CD4-positive, alpha-beta T cell treated with Interleukin-6 at 100 ng/mL for 8 hours (primary cell): ENCODE measurements around the gene RRP9.
A peak's percentile ranks its signal among the peaks of the same experiment; 100 is the strongest.
"Not testable (repeated sequence)": the region's sequence is repeated elsewhere in the genome, so short reads cannot be mapped to it uniquely, and the experiment has no call there.

Experiments
- DNase-seq: peaks from one replicate; pipeline ENCODE4 v3.0.0-alpha.2; 2020; ENCODE audit warnings: mixed read lengths, low spot score

RRP9 gene

GRCh38 chr3:51941798-51942602, at the start of gene RRP9, which contains the start of gene PARP3:
RRP9 (minus strand) TSS chr3:51941904; CDS start chr3:51941867, 37 bp downstream.
PARP3 (plus strand) TSS chr3:51942363; CDS start chr3:51943356, 993 bp downstream.
- peak; percentile 100 for DNase-seq

GRCh38 chr3:51990501-51990971, 48.8 kb upstream of the RRP9 start:
- not testable (repeated sequence) for DNase-seq

DNA sequence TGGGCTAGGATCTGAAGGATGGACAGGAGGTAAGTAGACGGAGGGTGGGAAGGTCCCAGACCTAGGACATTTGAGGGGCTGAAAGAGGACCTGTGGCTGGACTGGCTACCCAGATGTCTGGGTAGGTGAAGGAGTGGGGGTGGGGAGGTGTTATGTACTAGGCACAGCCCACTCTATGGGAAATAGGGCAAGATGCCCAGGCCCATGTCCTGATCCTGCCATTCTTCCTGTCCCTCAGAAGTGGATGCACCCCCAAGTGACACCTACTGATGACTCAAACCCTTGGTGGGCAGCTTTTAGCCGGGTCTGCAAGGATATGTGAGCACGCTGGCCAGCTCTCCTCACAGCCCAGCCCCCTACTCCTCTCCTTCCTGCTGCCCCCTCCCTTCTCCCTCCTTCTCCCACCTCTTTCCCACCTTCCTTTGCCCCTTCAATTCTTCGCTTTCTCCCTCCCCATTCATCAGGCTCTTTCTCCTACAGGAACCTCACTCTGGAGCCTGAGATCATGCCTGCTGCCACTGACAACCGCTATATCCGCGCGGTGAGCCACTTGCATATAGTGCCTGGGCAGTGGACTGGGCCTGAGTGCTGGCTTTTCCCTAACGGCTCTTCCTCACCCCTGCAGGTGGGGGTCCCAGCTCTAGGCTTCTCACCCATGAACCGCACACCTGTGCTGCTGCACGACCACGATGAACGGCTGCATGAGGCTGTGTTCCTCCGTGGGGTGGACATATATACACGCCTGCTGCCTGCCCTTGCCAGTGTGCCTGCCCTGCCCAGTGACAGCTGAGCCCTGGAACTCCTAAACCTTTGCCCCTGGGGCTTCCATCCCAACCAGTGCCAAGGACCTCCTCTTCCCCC, 46.8 kb upstream of the RRP9 start:
- DNase-seq, result no peak

- DNase-seq, result no peak
Observed at GRCh38 chr3:51987568-51987967, 45.9 kb upstream of the RRP9 start.

GRCh38 chr3:51986010-51986947, 44.6 kb upstream of the RRP9 start:
- no peak for DNase-seq

DNA sequence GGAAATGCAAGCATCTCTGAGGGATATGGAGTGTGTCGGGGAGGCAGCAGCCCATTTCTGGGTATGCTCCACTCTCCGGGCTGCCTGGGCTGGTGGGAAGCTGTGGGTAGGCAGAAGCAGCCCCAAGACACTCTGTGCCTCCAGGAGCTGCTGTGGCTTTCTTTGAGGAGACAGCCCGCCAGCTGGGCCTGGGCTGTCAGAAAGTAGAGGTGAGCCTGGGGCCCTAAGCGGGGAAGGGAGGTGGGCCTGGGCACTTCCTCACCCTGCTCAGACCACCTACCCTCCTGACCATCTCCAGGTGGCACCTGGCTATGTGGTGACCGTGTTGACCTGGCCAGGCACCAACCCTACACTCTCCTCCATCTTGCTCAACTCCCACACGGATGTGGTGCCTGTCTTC, 43.4 kb upstream of the RRP9 start:
- no peak for DNase-seq

DNA sequence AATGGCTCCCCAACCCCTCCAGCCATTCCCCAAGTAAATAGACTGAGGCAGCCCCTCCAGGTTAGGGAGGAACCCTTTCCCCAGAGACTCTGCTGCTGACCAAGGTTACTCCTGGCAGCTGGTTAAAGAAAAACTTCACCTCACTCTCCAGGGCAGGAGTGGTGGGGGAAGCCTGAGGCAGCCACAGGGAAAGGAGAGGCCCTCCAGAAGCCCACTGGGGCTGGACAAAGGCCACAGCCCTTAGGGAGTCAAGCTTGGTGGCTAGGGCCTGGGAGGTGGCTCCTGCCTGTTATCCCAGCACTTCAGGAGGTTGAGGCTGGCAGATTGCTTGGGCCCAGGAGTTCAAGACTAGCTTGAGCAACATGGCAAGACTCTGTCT, 42.6 kb upstream of the RRP9 start:
- no peak for DNase-seq

GRCh38 chr3:51983578-51984268, 42.0 kb upstream of the RRP9 start:
- no peak for DNase-seq

DNA sequence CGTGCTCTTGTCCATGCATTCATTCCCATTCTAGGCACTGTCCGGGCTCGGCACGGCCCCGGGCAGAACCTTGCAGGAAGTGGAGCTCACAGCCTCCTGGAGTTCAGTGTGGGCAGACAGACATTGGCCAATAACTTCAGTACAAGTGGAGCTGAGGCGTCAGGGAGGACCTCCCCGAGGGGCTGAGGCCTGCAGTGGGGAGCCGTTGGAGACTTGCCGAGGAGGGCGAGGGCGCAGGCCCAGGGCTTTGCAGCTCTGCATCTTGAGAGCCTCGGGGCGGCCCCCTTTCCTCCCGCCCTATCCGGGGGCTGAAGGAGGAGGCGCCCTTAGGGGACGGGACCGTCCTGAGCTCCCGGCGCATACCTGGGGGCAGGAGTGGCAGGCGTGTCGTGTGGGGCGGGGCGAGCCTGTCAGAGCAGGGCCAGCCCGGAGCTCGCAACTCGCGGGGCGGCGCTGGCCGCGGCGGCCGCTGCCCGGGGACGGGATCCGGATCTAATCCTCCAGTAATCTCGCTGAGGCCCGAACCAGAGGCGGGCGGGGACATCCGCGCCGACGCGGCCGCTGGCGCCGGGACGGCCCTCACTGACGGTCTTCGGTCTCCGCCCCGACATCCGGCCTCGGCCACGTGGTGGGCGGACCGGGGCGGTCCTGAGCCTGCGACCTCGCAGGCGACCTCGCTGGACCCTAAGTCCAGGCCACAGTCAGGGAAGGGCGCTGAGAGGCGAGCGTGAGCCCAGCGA, 41.3 kb upstream of the RRP9 start, which contains the start of gene ACY1:
Gene ACY1, plus strand, starts transcription at position 698 of the 740 bp plus-strand sequence. CDS start 530 bp downstream, outside the sequence.
- peak; percentile 58 for DNase-seq

- peak; percentile 14 for DNase-seq
Observed at GRCh38 chr3:51982352-51982837, 40.7 kb upstream of the RRP9 start.

GRCh38 chr3:51980253-51980652, 38.5 kb upstream of the RRP9 start:
- no peak for DNase-seq

DNA sequence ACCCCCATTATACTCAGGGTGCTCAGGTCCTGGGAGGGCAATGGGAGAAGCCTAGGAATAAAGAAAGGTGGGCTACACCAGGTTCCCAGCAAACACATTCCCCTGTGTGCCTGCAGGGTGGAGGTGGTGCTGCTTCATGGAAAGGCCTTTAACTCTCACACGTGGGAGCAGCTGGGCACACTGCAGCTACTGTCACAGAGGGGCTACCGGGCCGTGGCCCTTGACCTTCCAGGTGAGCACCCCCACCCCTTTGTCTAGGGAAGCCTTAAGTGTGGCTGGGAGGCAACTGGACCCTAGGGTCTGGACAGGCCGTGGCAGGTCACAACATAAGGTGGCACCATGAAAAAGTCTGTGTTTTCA, 36.4 kb upstream of the RRP9 start:
- no peak for DNase-seq

GRCh38 chr3:51977446-51978142, 35.9 kb upstream of the RRP9 start:
- peak; percentile 51 for DNase-seq

DNA sequence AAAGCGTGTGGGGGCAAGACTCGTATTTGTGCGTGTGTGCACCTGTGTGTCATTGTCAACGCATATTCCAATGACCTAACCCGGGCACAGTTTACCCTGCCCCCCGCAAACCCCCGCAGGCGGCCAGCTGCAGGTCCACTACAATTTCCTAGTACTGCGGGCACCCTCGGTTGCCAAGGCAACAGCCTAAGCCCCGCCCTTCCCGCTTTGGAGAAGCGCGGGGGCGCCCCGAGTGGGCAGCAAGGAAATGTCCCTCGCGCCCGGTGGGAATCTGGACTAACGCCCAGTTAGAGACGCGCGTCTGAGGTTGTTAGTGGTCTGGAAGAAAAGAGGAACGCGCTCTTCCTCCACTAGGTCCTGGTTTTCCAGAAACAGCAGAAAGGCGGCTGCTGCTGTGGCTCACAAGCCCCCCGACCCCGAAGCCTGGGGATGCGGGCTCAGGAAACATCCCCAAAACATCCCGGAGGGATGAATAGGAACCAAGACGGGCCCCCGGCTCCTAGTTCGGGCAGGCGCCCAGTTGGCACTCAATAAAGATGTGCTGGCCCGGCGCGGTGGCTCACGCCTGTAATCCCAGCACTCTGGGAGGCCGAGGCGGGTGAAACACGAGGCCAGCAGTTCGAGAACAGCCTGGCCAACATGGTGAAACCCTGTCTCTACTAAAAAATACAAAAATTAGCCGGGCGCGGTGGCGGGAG, 34.3 kb upstream of the RRP9 start:
- DNase-seq, result no peak

GRCh38 chr3:51974963-51975851, 33.5 kb upstream of the RRP9 start, which contains the start of gene ABHD14A:
ABHD14A (plus strand) TSS chr3:51975064; CDS start chr3:51975136, 72 bp downstream.
- DNase-seq, result peak; percentile 71

DNA sequence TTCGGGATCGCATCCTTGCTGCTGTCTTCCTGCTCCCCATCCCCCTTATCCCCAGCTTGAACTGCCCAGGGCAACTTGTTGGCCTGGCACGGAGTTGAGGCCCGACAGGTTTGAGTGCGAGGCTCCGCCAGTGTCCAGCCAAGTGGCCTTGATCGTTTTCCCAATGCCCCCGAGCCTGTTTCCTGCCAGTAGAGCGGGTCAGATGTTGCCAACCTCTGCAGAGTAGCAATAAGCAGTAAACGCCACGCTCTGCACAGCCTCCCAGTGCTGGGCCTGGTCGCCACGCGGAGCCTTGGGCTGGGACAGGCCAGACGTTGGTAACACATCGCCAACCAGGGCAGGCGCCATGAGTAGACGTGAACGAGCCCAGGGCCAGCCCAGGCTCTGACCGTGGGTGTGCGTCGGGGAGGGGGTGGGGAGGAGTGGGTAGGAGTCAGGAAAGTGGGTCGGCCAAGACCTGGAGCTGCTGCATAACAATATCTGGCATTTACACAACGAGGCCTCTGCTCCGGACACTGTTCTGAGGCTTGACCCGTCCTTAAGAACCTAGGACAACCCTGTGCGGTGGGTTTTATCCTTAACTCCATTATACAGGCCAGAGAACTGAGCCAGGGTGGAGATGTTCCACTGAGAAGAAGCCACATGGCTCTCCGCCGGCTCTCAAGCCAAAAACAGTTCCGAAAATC, 32.7 kb upstream of the RRP9 start:
- no peak for DNase-seq

DNA sequence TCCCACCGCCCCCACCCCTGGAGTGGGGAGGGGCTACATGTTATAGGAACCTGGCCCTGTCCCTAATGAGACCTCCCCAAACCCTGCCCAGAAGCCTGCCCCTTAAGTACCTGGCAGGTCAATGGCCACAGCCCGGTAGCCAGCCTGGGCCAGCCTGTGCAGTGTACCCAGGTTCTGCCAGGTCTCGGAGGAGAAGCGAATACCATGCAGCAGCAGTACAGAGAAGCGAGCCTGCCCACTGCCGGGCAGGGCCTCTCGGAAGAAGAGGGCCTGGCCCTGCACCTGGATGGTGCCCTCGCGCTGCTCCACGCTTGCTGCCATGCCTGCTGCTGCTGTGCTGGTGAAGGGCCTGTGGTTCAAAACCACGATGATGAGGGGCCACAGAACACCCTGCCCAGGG, 29.6 kb upstream of the RRP9 start:
- DNase-seq, result no peak
